G401 (cell line): Measurements from ENCODE around the gene TUBGCP6. TPM values are rescaled to one million over a fixed set of nuclear protein-coding genes. Genes with fewer than 3 reads are reported as not detected.

ENCODE experiments used
- DNase-seq: peaks from one replicate; pipeline ENCODE4 v3.0.0-alpha.2; 2015; ENCODE audit warnings: low spot score
- in situ Hi-C: cut with HindIII; loops from 2 replicates; pipeline ENCODE4 v1.10.0; 2016; ENCODE audit warnings: low sequenced_read_pairs, mixed read lengths
- total RNA-seq: library from RNA; depleted of rRNA; stranded (reverse); fragments of >200 nt; shearing (Covaris generic); gene quantifications from 2 replicates; pipeline ENCODE4 v1.2.3, GENCODE V29; 2014

Gene TUBGCP6
- total RNA-seq, 1 experiment from 2014 or later, result 15.1 TPM

DNA sequence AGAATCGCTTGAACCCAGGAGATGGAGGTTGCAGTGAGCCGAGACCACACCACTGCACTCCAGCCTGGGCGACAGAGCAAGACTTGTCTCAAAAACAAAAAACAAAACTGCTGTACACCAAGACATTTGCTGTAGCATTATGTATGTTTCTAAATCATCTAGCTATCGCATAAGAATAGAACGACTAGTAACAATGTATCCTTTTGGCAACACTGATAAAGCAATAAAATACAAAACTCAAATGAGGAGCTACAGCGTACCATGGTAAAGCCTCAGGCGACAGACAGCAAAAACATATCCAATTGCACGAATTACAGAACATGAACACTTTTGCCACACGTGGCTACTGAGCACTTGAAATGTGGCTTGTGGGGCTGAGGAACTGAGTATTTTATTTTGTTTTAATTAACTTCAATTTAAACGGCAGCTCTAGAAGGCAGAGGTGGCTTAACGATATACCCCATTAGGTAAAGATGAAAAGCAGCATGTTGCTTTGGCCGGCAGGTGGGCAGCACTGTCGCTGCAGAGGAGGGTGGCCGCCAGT, 2.3 kb downstream of the TUBGCP6 start:
- in situ Hi-C loops, result no loop called here
- peak; percentile 21 for DNase-seq

DNA sequence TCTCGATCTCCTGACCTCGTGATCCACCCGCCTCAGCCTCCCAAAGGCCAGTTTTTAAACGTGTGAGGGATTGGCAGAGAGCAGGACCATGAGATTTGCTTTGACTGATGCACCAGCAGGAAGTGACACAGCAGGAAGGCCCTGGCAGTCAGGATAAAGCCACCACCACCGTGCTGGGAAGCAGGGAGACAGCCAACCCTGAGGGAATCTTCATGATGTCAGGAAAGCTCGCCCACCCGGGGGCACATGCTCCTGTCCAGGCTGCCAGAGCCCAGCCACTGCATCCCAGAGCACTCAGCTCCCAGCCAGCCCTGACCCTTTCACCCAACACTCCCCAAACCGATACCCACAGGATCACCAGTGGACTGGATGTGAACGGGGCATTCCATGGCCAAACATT, 6.1 kb downstream of the TUBGCP6 start:
- in situ Hi-C loops, result no loop called here
- DNase-seq, result no peak

DNA sequence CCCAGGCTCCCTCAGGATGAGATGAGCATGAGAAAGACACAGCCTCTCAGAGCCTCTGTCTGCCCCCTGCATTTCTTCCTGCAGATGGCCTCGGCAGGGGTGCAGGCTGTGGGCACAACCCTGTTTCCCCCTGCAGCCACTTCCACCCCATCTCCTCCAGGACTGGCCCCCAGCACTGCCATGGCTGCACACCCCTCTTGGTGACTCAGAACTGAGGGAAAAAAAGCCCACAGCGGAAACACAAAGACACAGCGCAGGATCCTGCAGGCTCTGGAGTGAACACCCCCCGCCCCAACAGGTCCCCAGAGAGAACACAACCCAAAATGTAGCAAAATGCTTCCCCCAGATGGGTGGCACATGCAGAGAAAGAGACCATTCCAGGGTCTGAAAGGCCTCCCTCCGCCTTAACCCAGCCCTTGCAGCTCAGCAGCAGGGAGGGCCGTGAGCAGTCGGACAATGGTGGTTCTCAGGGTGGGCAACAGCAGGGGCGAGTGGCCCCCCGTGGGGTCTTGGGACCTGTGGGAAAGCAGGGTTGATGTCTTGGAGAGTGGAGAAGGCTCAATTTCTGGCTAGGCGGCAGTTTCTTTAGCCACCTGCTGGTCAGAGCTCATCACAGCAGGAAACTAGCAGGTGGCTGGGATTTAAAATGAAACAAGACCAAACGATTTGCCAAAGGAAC, 8.0 kb downstream of the TUBGCP6 start:
- in situ Hi-C loops, result no loop called here
- DNase-seq, result peak; percentile 75

DNA sequence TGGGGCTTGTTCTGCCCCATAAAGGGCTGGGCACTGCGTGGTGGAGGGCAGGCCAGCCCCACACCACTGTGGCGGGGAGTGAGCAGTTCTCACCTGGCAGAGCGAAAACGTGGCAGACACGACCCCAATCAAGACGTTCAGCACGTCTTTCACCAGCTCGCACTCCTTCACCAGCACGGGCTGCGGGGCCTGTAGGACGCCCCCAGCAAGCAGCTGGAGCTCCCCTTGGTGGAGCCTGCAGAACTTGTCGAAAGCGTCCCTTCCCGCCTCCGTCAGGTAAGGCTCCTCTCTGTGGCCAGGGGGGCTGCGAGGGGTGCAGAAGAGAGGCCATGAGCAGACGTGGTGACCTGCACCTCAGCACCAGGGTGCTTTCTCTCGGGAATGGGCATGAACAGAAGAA, 11.6 kb downstream of the TUBGCP6 start:
- in situ Hi-C loops, result no loop called here
- no peak for DNase-seq

DNA sequence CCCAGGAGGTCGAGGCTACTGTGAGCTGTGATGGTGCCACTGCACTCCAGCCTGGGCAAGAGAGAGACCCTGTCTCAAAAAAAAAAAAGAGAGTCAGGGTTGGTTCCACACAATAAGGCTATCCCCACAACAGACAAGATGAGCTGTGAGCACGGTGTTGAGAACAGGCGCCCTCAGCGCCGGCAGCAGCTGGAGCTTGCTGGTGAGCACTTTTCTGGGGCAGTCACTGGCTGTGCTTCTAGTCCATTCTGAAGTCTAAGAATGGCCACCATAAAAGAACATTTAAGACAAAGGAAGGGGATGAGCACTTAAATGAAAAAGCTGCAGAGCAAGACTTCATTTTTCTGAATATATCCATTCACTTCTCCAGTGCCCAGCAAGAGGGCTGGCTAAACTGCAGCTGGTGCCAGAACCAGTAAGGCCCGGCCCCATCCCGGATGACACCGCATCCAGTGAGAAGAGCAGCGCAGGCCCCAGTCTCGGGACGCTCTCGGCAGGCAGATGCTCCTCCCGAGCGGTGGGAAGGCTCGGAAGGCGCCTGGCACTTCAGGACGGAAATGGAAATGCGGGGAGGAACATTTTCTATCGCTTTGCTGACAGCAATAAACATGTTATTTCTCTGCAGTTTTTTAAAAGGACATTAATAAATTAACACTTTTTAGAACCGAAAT, 12.2 kb downstream of the TUBGCP6 start:
- peak; percentile 26 for DNase-seq
- in situ Hi-C loops, result no loop called here

DNA sequence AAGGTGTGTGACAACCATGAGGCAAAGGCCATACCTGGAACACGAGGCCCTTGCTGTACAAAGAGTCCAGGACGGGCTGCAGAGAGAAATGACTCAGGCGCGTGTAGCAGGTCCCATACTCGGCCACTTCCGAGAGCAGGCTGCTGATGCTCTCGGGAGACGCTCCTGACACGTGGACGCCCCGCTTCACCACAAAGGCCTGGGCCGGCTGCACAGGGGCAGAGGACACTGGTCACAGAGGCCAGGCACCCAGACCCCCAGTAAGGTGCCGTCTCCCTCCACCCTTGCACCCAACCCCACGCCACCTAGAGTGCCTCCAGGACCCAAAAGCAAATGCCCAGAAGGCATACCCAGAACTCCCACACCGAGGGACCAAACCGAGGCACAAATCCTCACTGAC, 15.5 kb downstream of the TUBGCP6 start:
- in situ Hi-C loops, result no loop called here
- DNase-seq, result no peak

DNA sequence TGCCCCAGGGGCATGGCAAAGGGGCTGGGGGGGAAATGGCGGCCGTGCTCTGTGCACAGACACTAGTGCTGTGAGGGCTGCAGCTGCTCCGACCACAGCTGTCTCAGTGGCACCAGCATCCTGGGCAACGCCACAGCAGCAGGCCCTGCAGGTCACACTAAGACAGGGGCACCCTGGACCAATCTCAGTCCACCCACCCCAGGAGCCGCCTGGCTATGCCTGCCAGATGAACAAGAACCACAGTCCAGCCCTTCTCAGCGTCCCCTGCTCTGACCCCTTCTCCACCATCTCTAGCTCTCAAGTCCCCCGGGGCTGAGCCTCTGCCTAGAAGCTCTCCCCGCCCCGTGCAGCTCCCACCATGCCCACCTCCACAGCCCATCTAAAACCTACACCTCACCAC, 16.5 kb downstream of the TUBGCP6 start:
- DNase-seq, result no peak
- in situ Hi-C loops, result no loop called here

DNA sequence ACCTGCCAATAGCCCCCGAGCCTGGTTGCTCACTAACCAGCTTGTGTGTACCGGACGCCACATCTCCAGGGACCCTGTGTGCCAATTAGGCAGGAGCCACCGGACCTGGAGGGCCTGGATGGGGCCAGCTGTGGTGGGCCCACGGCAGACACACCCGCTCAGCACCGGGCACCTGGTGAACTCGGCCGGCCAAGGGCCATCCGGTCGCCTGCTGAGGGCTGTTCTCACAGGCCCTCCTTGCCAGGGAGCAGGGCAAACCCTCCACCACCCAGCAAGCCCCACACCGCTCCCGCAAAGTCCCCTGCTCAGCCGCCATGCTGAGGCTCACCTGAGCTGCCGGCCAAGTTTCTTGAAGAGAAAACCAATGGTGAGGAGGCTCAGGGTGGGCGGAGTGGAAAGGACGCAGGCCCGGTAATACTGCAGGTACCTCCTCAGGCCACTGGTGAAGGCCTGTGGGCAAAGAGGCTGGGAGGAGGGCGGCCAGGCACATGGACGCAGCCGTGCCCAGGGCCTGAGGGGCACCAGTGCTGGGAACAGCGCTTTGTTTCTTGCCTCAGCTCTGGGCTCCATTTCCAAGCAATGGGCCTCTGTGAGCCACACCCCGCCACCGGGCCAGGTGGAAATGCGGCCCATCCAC, 17.1 kb downstream of the TUBGCP6 start:
- no peak for DNase-seq
- in situ Hi-C loops, result no loop called here

DNA sequence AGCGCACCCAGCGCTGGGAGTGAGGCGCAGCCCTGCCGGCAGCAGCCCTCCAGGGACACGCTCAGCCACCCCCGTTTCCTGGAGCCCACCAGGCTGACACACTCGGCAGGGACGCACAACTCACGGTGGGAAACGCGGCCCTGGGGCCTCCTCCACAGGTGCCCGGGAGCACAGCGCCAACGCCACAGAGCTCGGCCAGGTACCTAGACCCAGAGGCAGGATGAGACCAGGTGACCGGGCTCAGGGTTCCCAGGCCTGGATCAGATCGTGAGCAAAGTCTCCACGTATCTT, 18.0 kb downstream of the TUBGCP6 start:
- in situ Hi-C loops, result no loop called here
- DNase-seq, result no peak

DNA sequence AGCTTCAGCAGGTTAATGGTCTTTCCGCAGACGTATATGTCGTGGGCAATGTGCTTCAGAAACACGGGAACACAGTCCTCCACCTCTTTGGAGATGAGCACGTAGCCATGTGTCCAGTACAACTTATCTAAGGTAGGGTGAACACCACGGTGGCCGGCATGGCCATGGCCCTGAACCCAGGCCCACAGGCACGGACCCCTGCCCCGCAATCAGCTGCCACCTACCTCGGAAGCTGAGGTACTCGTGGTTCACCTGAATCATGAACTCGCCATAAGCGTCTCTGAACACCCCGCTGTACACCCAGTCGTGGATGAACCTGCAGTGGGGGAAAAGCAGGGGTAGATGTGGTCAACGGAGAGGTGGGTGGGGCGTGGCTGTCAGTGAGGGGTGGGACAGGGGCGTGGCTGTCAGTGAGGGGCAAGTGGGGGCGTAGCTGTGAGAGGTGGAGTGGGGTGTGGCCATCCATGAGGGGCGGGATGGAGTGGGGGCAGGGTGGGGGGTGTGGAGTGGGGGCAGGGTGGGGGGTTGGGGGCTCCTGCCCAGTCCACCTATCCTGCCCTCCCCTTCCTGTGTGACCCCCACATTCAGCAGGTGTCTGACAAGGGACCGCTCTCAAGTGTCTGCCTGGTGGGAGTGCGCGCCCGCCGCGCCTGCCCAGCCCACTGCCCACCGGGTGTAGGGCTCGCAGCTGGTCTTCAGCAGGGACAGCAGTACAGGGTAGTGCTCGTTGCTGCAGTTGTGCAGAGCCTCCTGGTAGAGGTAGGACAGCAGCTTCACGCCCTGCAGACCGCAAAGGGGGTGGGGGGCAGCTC, 18.6 kb downstream of the TUBGCP6 start:
- DNase-seq, result no peak
- in situ Hi-C loops, result no loop called here

DNA sequence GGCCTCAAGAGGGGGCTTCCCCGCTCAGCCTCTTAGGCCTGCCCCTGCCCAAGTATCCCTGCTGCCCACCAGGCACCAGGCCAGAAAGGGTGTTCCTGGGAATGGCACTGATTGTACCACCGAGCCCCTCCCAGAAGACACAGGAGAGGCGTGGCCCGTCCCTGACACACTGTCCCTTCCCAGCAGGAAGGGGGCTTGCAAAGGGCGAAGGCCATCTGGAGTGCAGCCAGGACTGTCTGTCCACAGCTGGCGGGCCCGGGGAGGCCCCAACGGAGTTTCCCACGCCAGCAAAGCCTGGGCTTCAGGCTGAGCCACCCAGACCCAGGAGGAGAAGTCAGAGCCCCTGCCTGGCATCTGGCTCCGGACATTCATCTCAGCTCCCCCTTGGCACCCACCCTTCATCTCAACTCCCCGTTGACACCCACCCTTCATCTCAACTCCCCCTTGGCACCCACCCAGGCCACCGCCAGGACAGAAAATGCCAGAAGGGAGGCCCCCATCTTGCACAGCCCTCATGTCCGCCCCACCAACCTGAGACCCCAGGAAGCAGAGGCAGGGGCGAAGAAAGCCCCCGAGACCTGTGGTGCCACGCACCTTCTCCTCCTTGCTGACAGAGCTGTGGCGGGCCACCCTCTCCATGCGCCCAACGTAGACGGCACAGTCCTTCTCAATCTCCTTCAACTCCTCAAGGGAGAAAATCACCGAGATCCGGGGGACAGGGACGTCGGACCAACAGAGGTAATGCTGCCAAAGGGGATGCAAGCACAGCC, 19.4 kb downstream of the TUBGCP6 start:
- no peak for DNase-seq

DNA sequence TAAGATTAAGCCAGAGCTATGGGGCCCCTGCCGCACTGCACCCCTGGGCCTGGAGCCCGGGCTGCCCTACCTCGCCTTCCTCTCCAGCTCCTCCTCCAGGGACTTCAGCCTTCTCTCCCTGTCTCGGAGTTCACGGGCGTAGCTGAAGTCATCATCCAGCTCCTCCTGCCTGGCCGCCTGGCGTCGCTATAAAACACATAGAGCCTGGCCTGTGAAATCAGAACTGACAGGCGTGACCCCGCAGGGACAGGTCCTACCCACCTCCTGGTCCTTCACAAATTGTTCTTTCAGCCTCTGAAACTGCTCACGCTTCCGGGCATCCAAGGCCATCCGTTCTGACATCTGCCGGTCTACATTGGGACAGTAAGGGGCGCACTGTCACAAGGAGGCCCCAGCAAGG, 20.8 kb downstream of the TUBGCP6 start:
- in situ Hi-C loops, result no loop called here
- no peak for DNase-seq

More for the DNA sequence above, 19.4 kb downstream of the TUBGCP6 start:
- in situ Hi-C loops, result no loop called here

DNA sequence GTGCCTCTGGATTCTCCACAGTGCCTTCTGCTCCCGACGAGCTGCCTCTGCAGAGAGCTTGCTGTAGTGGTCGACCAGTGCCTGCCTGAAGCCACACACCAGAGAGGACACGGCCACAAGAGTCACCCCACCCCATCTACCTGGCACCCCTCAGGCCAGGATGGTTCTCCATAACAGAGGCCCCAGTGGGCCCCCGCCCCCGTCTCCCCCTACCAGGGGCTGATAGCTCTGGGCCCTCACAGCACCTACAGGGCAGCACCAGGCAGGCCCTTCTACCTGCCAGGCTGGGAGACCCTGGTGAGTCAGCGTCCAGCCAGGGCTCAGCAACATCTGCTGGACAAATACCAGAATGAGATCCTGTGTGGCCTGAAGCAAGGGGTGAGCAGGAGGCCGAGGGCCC, 22.3 kb downstream of the TUBGCP6 start:
- DNase-seq, result no peak
- in situ Hi-C loops, result no loop called here

DNA sequence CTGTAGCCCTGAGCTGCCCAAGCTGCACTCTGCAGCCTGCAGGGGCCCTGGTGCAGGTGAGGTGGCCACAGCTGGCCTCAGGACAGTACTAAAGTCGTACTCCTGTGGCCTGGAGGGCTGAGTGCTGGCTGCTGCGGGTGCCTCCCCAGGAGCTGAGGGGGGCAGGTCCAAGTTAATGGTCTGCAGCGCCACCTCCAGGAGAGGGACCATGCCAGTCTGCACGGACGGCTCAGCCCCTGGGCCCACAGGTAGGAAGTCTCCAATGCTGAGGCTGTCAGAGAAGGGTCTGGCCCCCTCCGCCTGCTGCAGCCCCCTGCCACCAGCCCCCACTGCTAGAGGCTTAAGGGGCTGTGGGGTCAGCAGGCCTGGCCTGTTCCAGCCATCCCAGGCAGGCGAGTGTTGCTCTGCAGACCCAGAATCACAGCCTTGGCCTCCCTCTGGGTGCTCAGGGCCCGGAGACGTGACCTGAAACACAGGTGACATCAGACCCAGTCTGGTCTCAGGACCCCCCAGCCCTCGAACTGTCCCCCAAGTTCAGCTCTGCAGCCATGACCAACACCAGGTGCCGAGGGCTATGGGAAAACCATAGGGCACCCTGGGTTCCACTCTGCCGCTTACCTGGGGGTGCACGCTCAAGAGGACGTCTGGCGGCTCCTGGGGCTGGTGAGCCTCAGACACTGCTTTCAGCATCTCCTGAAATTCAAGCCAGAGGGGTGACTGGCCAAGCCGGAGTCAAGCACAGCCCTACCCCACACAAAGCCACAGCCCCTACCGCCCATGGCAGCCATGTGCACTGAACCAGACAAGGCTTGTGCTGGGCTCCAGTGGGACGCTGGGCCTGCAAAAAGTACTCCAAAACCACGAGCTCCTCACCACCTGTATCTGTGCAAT, 23.2 kb downstream of the TUBGCP6 start:
- in situ Hi-C loops, result no loop called here
- DNase-seq, result no peak

DNA sequence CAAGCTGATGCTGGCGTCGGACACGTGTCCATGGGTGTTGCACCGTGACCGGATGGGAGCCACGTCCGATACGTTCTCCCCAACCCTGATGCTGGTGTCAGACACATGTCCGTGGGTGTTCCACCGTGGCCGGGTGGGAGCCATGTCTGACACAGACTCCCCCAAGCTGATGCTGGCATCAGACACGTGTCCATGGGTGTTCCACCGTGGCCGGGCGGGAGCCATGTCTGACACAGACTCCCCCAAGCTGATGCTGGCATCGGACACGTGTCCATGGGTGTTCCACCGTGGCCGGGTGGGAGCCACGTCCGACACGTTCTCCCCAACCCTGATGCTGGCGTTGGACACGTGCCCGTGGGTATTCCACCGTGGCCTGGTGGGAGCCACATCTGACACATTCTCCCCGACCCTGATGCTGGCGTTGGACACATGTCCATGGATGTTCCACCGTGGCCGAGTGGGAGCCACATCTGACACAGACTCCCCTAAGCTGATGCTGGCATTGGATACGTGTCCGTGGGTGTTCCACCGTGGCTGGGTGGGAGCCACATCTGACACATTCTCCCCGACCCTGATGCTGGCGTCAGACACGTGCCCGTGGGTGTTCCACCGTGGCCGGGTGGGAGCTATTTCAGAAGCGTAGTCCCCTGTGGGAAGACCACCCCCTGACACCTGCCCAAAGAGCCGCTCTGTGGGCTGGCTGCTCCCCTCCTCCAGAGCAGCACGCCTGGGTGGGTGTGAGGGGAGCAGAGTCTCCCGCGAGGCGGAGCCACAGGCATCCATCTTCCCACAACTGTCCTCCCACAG, 24.0 kb downstream of the TUBGCP6 start:
- DNase-seq, result no peak
- in situ Hi-C loops, result no loop called here

DNA sequence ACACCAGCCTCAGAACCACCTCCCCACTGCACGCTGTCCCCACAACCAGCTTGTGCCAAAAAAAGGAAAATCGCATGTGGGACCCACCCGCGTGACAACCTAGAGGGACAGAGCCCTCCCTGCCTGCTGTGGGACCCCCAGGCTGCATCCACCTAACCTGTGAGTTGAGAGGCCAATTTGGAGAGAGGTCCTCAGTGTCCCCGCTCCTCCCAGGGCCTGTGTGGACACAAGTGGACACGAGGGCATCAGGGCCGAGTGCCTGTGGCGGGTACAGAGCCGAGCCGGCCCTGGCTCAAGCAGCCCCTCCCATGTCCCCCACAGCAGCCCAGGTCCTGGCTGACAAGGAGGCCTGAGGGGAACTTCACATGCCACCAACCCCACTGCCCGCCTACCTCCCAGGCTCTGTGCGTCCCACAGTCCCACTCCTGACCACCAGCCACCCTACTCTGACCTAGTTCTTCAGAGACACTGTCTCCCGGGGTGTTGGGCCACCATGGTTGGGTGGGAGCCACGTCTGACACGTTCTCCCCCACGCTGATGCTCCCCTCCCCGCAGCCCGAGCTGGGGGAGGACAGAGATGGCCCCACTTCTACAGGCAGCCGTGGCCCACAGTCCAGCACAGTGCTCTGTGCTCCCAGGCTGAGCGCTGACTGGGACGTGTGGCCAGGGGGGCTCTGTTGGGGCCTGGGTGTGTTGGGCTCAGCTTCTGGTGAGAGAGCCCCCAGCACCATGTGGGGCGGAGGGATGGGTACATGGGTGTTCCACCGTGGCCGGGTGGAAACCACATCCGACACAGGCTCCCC, 24.8 kb downstream of the TUBGCP6 start:
- no peak for DNase-seq
- in situ Hi-C loops, result no loop called here
